ENCODE results near the gene CCR9. TPM values are rescaled to one million over a fixed set of nuclear protein-coding genes. Genes with fewer than 3 reads are reported as not detected.

The CCR9 gene
- polyA plus RNA-seq, 4 donors = 0.06 to 0.09 (median 0.08) TPM

DNA sequence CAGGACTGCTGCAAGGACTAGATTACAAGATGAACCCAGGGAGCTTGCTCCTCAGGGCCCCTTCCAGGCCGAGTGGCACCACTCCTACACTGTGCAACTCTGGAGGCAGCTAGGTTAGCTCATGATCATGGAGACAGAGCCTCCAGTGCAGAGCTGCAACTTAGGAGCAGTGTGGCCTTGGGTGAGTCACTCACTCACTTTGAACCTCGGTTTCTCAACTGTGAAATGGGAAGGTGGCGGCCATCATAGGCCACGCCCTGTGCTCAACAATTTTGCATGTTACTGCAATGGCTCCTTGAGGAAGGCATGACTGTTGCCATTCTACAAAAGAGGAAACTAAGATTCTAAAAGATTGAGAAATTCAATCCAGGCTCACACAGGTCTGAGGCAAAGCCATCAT, 45.8 kb downstream of the CCR9 start:
- DNase-seq (ENCODE audit: low read depth in 4 of 4, low spot score in 2 of 4) = no peak

DNA sequence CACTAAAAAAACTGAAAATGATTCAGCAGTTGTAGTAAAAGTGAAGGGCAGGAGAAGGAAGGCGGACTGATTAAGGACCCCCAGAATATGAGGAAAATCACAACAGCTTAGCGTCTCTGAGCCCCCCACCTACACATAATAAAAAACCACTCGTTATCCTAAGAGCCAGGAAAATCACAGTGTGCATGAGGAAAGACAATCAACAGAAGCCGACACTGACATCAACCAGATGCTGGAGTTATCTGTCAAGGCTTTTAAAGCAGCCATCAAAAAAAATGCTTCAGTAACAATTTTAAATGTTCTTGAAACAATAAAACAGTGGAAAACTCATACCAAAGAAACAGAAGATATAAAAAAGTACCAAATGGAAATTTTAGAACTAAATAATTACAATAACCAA, 47.2 kb downstream of the CCR9 start:
- DNase-seq (ENCODE audit: low read depth in 4 of 4, low spot score in 2 of 4) = peak in 1 of 4 donors; percentile 6

DNA sequence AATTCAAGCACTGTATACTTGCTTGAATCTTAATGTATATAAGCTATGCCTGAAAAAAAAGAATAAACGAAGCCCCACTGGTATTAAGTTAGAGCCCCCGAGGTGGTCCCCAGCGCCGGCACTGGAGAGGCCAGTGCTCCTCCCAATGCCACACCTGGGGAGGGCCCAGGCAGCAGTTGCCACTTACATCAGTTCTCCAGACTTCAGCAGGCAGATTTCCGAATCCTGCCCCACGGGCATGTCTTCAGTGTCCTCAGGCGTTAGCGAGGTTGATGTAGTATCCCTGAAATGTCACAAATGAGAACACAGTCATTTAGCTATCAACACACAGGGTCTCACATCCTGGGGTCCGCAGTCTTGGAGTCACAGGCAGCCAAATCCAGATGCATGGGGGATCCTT, 49.9 kb downstream of the CCR9 start:
- no peak for DNase-seq (ENCODE audit: low read depth in 4 of 4, low spot score in 2 of 4)

DNA sequence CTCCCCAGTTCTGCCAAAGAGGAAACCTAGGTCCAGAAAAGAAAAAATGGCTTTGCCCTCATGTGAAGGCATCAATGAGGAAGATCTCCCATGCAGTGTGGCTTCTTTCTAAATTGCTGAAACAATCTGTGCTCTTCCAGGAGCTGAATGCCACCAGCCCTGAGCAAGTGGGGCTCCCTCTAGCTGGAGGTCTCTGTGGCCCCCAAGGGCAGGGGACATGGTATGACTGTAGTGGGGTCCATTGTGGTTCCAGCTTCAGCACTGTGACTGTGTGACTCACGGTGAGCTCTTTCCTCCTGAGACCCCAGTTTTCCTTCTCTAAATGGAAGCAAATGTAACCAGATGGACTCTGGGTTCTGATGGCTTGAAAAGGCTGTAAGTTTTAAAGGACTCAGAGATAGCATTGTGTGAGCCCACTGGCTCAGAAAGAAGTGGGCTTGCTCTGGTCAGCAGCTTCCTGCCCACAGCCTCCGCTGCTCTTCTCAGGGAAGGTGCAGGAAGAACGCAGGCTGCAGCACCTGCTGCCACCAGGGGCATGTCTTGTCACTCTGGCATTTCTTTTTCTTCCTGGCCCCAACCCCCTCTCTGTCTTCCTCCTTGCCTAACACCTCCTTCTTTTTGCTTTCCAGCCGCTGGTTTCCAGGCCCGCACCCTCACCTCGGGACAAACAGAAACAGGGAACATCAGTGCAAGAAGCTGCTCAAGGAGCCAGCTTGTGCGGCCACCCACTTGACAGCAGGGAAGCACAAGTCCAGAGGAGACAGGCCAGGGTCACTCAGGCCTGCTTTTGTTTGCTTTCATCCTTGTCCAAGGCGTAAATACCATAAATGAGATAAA, 51.1 kb downstream of the CCR9 start:
- DNase-seq (ENCODE audit: low read depth in 4 of 4, low spot score in 2 of 4) = no peak

DNA sequence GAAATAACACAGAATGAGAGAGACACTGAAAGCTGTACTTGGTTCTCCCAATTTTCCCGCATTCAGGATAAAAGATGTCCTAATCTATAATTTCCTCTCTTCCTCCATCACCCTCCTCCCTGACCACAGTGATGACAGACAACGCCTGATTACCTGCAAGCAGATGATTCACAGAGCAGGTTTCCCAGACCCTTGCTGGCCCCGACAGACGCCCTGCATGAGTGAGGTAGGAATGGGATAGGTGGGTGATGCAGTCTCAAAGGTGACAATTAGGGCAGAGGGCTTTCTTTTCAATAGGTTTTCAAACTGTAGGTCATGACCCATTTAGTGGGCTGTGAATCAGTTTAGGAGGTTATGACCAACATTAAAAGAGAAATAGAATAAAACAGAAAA, 51.7 kb downstream of the CCR9 start:
- no peak for DNase-seq (ENCODE audit: low read depth in 4 of 4, low spot score in 2 of 4)

DNA sequence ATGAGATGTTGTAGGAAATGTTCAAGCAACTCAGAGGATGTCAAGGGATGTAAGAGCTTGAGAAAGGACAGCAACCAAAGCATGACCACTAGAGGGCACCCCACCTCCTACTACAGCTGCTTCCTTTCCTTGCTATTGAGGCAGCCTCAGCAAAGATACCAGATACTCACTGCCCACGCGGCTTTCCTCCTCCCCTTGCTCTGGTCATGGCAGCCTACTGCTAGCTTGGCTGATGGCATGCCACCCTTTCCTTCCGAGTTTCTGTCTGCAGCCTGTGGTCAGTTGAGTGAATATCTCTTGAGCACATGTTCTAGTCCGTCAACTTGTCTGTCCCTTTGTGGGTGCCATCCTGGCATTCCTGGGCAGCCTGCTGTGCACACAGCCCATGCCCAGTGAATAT, 52.5 kb downstream of the CCR9 start:
- DNase-seq (ENCODE audit: low read depth in 4 of 4, low spot score in 2 of 4) = peak; percentile 56 to 83 (median 70)

DNA sequence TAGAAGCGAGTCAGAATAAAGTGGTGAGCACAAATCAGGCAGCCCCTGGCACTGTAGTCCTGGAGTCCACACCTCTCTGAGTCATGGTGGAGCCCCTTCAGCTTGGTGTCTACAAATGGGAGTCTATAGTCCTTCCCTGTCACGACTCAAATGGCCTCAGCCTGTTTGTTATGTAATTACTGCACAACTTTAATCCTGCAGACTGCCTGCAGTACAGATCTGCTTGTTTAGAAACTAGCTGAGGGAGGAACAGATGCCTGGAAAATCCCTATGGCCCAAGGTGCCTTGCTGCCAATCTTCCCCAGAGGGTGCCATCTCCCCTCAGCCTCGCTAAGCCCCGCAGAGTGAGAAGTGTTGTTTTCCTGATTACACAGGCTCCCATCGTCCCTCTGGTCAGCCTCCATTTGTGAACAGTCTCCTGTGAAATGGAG, 53.0 kb downstream of the CCR9 start:
- DNase-seq (ENCODE audit: low read depth in 4 of 4, low spot score in 2 of 4) = no peak

DNA sequence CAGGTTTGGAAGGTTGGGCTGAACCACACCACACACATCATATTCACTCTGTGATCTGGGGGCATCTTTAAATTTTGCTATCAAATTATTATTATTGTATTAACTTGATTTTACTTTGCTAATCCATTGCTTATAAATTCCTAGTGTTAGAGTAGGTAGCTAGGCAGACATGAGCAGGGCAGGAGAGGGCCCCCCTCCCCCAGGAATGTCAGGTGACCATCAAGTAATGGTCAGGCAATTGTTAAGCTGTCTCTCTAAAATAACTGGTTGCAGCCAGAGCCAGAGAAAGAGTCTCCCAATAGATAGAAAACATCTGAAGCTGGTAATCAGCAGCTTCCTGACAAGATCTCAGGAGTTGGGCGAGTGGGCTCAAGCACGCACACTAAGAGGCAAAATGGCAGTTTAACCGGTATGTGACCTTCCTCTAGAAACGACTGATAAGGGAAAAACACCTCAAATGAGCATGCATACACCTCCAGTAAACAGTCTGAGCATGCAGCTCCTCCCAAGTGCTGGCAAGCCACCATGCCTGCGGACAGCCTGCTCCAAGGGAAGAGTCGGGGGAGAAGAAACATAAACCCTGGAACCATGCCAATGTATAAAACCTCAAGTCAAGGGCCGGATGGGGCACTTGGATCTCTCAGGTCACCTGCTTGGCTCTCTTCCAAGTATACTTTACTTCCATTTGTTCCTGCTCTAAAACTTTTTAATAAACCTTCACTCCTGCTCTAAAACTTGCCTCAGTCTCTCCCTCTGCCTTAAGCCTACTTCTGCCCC, 53.8 kb downstream of the CCR9 start:
- DNase-seq (ENCODE audit: low read depth in 4 of 4, low spot score in 2 of 4) = no peak

DNA sequence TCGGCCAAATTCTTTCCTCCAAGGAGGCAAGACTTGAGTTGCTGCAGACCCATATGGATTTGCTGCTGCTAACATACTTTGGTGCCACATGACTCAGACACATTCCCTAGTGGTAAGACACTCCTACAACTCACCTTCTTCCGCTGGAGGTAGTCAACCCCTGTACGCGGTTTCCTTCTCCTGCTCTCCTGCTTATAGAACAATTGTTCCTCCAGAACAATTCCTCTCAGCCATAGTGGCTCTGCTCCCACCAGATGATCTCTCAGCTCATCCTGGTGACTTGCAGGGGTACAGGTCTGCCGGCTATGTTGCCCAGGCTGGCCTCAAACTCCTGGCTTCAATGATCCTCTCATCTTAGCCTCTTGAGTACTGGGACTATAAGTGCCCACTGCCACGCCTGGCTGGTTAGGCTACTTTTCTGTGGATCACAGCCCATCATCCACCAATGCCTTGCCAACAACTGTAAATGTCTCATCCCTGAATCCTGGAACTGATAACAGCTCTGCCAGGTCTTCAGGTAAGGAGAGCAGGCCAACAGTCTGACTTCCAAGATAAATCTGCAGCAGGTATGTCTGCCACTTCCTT, 54.5 kb downstream of the CCR9 start:
- no peak for DNase-seq (ENCODE audit: low read depth in 4 of 4, low spot score in 2 of 4)

DNA sequence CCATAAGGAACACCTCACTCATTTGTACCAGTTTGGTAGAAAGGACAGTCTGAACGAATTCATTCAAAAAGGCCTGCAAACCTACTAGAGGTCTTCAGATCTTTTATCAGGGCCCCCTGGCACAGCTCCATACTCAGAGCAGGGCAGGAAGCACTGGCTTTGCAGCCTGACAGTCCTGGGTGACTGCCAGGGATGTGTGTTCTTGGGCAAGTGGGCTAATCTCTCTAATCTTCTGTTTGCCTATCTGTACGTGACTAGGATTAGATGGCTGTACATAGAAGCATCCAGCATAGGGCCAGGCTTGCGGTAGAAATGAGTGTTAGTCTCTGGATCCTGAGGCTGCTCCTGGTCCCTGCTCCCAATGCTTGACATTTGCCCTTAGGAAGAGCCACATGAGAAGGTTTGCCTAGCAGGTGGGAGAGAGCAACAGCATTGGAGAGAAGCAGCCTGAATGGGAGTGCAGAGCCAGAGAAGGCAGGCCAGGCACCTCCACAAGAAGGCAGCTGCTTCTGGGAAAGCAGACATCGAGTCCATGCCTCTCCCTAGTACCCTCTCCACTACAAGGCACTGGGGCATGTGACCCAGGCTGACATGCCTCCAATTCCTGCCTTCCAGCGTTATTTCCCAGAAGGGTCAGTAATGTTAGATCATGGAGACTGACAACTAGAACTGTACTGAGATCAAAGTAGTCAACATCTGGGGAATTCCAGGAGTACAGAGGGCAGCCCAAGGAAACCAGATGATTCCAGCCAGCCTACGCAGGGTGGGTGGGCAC, 55.9 kb downstream of the CCR9 start:
- no peak for DNase-seq (ENCODE audit: low read depth in 4 of 4, low spot score in 2 of 4)

DNA sequence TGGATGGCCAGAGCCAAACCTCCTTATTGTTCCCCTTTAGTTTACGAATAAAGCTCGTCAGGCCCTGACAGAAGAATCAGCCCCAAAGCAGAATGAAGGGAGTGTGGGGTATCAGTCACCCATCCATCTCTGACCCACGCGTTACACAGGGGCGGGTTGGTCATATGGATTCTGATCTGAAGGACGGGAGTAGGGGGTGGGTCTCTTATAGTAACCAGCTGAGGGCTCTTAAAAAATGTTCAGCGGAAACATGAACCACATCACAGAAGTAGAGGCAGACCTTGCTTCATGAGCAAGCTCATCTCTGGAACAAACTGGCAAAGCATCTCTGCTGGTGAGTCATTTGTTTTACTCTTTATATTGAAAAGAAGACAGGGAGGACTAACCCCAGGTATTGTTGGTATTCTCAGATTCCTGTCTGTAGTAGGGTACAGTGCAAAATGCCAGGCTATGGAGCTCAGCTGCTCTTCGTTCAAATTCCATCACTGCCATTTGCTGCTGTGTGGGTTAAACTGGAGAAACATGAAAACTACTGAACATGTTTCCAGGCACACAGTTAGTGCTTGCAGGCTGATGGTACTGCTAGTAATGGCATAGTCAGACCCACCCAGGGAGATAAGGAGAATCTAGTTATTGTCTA, 57.0 kb downstream of the CCR9 start, which contains the start of gene CXCR6:
TSS of gene CXCR6 (plus strand) at position 258 of the 640 bp plus-strand sequence. CDS start 3,018 bp downstream, outside the sequence.
- DNase-seq (ENCODE audit: low read depth in 4 of 4, low spot score in 2 of 4) = no peak

DNA sequence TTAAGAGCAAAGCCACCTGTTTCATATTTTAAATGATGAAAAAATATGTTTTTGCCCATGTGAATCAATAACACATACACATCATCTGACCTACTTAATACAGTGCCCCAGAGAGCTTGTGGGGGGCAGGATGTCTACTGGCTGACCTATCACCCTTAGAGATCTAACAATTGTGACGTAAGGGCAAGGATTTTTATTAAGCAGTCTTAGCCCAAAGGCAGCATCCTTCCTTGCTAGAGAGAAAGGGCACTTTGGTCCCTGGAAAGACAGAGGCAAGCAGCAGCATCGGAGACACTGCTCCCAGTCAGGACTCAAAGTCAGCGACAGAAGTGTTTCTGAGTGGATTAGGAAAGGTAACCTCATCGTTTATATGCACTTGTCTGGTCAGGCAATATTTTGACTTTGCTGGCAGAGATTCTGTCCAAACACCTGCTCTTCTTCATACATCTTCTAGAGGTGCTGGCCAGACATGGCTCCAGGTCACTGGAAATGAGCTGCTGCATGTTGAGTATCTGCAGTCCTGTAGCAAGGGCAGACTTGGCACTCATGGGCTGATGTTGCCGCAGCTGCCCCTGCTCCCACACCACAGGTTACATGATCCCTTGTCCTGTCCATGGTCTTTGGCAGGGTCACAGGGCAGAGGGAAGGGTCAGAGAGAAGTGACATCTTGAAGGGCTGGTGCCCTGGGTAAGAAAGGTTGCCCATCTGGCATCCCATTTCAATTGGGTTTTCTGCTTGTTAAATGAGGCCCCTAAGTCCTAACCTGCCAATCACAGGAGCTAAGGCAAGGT, 58.7 kb downstream of the CCR9 start:
- DNase-seq (ENCODE audit: low read depth in 4 of 4, low spot score in 2 of 4) = no peak

DNA sequence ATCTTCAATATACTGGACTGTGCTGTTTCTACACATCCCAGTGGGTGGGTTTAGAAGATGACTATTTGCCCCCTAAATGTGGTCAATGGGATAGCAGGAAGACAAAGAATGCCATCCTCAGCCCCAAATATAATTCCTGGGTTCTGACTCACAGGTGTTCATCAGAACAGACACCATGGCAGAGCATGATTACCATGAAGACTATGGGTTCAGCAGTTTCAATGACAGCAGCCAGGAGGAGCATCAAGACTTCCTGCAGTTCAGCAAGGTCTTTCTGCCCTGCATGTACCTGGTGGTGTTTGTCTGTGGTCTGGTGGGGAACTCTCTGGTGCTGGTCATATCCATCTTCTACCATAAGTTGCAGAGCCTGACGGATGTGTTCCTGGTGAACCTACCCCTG, 60.0 kb downstream of the CCR9 start:
- DNase-seq (ENCODE audit: low read depth in 4 of 4, low spot score in 2 of 4) = no peak

DNA sequence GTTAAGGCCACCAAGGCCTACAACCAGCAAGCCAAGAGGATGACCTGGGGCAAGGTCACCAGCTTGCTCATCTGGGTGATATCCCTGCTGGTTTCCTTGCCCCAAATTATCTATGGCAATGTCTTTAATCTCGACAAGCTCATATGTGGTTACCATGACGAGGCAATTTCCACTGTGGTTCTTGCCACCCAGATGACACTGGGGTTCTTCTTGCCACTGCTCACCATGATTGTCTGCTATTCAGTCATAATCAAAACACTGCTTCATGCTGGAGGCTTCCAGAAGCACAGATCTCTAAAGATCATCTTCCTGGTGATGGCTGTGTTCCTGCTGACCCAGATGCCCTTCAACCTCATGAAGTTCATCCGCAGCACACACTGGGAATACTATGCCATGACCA, 60.5 kb downstream of the CCR9 start:
- no peak for DNase-seq (ENCODE audit: low read depth in 4 of 4, low spot score in 2 of 4)

DNA sequence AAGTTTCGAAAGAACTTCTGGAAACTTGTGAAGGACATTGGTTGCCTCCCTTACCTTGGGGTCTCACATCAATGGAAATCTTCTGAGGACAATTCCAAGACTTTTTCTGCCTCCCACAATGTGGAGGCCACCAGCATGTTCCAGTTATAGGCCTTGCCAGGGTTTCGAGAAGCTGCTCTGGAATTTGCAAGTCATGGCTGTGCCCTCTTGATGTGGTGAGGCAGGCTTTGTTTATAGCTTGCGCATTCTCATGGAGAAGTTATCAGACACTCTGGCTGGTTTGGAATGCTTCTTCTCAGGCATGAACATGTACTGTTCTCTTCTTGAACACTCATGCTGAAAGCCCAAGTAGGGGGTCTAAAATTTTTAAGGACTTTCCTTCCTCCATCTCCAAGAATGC, 61.0 kb downstream of the CCR9 start:
- DNase-seq (ENCODE audit: low read depth in 4 of 4, low spot score in 2 of 4) = no peak

DNA sequence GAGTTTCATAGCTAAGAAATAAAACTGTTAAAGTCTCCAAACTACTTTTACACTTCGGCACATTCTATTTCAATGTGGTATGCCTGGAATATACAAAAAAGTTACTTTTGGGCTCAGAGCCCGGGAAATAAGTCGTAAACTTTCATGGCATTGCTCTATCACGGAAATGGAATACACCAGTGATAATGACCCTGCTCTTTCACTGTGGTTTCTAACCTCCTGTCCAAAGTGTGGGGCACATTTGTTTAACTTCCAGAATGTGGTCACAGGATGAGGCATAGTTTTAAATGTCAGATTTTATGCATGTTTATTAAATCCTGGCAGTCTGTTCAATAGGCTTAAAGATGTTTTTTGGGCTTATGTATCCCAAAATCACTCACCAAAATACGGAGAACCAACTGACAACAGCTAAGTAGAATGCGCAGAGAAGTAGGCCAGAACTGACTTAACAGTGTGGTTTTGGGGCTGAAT, 62.0 kb downstream of the CCR9 start:
- no peak for DNase-seq (ENCODE audit: low read depth in 4 of 4, low spot score in 2 of 4)

DNA sequence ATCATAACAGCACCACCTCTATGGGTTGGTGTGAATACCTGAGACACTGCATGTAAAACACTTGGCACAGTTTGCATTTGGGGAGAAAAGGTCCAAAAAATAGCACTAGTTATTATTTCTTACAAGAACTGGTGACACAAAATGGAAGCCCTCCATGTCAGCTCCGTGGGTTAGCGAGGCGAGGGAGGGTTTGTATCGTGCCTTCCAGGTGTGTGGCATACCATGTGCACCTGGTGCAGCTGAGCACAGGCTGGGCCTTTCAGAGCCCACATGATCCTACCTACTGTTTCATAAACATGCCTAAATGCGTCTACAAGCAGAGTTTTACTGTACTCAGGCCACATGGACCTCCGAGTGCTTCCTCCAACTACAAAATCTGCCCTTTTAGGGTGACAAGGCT, 62.5 kb downstream of the CCR9 start:
- DNase-seq (ENCODE audit: low read depth in 4 of 4, low spot score in 2 of 4) = no peak

DNA sequence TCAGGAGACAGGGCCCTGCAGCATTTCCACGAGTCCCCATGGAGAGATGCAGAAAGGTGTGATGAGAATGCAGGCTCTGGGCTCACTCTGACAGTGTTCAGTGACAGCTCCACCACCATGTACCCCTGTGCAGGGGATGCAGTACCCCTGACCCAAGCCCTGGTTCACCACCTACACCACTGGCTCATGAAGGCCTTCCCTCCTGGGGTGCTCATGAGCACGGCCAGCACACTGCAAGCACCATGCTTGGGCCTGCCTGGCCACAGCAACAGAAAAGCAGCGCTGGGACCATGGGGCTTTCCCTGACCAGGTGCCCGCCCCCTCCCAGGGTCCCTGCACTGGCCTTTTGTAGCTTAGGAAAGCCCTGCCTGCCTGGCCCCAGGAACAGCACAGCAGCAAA, 63.1 kb downstream of the CCR9 start:
- DNase-seq (ENCODE audit: low read depth in 4 of 4, low spot score in 2 of 4) = no peak

DNA sequence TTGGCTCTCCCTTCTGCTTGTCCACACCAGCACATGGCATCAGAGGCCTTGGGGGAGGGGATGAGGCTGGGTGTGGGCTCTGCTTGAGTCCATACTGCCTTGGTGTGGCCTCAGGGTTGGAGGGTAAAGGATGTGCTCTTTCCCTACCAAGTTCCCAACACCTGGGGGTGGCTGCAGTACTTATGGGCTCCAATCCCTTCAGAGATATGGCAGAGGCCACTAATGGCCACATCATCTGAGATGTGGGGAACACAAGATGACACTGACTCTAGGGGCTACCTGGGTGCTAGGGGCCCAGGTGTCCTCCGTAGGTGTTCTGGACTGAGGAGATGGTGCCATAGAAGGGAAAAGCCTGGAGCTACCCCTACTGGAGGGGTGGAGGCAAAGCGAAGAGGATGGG, 63.8 kb downstream of the CCR9 start:
- no peak for DNase-seq (ENCODE audit: low read depth in 4 of 4, low spot score in 2 of 4)

Measured in left renal cortex interstitium (tissue), 4 donors.